Measurements from ENCODE around the gene PGP.

PGP gene

DNA sequence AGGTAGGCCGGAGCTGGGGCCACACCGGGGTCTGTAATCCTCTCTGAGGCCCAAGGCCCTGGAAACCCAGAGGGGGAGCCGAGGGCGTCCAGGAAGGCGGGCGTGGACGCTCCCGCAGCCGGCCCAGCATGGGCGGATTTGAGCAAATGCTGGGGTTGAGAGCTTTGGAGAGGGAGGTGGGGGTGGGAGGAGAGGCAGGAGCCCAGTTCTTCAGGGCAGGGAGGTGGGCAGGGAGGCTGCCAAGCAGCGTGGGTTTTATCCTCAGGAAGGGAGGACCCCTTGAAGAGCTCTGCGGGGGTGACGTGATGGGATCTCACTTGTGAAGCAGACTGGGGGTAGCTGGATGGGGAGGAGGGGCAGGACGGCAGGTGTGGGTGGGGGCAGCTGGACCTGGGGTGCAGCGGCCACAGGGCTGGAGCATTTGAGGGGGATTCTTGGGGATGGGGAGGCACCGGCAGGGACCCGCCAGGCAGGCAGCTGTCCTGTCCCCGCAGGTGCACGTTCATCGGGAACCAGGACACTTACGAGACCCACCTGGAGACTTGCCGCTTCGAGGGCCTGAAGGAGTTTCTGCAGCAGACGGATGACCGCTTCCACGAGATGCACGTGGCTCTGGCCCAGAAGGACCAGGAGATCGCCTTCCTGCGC is 41.8 kb downstream of the PGP start:
- Mint-ChIP-seq H3K27me3 (no peaks in the 10 kb centered on the region), H3K27ac (no peak overlapping the region), H3K36me3 (ENCODE audit: low read depth) (peaks cover 99% of the 10 kb centered on the region), H3K9me3 (no peaks in the 10 kb centered on the region), H3K4me1 (ENCODE audit: low read depth) (no peaks in the 10 kb centered on the region), H3K4me3 (no peak overlapping the region)
- intact Hi-C loops (cut with micrococcal nuclease), result no loop called here

GRCh38 chr16:2171601-2172178 is 43.0 kb downstream of the PGP start:
- no peak overlapping the region for H3K4me3 Mint-ChIP-seq
- H3K4me1 Mint-ChIP-seq (ENCODE audit: low read depth), result no peaks in the 10 kb centered on the region
- intact Hi-C loops (cut with micrococcal nuclease), result no loop called here
- H3K36me3 Mint-ChIP-seq (ENCODE audit: low read depth), result peaks cover 99% of the 10 kb centered on the region
- H3K27ac Mint-ChIP-seq, result no peak overlapping the region
- no peaks in the 10 kb centered on the region for H3K9me3 Mint-ChIP-seq
- H3K27me3 Mint-ChIP-seq, result no peaks in the 10 kb centered on the region

DNA sequence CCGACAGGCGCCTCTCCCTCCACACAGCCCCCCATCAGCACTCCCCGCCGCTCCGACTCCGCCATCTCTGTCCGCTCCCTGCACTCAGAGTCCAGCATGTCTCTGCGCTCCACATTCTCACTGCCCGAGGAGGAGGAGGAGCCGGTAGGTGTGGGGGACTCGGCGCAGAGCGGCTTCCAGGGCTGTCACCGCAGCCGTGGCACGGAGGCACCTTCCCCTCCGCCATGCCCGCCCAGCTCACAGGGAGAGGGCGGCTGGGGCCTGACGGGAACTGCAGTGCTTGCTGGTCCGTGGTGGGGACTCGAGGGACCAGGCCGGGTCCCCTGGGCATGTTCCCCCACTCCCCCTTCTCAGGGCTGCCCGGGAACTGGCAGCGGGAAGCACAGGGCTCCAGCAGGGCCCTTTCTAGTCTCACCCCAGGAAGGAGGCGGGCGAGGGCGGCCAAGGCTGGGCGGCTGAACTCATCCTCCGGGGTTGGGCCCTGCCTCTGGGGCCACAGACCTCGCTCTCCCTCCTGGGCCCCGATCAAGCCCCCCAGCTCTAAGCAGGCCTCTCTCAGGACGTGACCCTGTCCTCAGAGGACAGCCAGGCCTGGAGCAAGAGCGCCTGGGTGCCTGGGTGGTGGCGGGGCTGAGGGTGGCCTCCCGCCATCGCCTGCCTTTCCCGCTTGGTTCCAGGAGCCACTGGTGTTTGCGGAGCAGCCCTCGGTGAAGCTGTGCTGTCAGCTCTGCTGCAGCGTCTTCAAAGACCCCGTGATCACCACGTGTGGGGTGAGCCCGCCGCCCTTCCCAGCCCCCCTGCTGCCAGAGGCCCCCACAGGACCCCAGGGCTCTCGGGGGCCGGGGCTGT is 43.8 kb downstream of the PGP start:
- Mint-ChIP-seq H3K4me3 (no peak overlapping the region), H3K4me1 (ENCODE audit: low read depth) (no peaks in the 10 kb centered on the region)
- intact Hi-C loops (cut with micrococcal nuclease), result no loop called here

DNA sequence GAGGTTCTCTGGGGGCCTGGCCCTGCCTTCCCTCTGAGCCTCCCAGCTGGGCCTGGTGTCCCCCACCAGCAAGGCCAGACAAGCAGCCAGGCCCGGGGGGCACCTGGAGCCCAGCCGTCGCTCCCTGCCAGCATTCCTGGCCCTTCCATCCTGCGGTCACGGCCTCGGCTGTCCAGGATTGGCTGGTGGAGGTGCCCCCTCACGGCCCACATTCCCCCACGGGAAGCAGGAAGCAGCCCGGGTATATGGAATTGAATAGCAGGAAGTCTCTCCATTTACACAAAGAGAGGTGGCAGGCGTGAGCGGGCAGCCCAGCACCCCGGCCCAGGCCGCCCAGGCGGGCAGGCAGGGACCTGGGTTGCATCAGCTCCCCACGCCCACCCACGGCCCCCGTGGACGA is 44.6 kb downstream of the PGP start:
- intact Hi-C loops (cut with micrococcal nuclease), result no loop called here
- H3K9me3 Mint-ChIP-seq, result no peaks in the 10 kb centered on the region
- H3K36me3 Mint-ChIP-seq (ENCODE audit: low read depth), result peaks cover 99% of the 10 kb centered on the region

More for the DNA sequence above, 43.8 kb downstream of the PGP start:
- Mint-ChIP-seq H3K9me3 (no peaks in the 10 kb centered on the region), H3K27me3 (no peaks in the 10 kb centered on the region), H3K27ac (no peak overlapping the region), H3K36me3 (ENCODE audit: low read depth) (peaks cover 99% of the 10 kb centered on the region)

DNA sequence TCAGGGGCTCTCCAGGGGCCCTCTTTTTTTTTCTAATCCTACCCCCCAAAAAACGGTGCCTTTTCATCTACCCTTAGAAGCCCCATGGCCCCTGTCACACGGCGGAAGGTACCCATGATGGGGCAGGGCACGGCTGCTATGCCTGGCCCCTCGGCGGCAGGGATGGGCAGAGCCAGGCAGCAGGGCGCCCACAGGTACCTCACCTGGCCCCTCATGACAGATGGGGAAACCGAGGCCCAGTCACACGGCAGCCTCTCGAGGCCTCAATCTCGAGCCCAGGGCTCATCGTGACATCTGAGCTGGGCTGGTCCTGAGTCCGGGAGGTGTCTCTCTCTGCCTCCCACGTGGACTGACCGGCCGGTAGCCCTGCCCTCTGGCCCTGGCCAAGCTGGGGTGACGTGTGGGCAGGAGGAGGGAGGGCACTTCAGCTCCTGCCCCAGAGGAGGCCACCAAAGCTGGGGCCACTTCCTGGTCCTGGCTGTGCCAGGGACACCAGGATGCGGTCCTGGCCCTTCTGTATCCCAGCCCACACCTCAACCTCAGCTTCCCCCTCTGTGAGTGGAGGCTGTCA is 47.5 kb downstream of the PGP start:
- Mint-ChIP-seq H3K4me1 (ENCODE audit: low read depth) (peaks cover 1% of the 10 kb centered on the region), H3K27ac (no peak overlapping the region), H3K27me3 (no peaks in the 10 kb centered on the region), H3K9me3 (no peaks in the 10 kb centered on the region), H3K36me3 (ENCODE audit: low read depth) (peaks cover 95% of the 10 kb centered on the region), H3K4me3 (no peak overlapping the region)
- intact Hi-C loops (cut with micrococcal nuclease), result no loop called here

More for the DNA sequence above, 44.6 kb downstream of the PGP start:
- no peak overlapping the region for H3K27ac Mint-ChIP-seq
- H3K4me3 Mint-ChIP-seq, result no peak overlapping the region
- H3K4me1 Mint-ChIP-seq (ENCODE audit: low read depth), result no peaks in the 10 kb centered on the region
- no peaks in the 10 kb centered on the region for H3K27me3 Mint-ChIP-seq

DNA sequence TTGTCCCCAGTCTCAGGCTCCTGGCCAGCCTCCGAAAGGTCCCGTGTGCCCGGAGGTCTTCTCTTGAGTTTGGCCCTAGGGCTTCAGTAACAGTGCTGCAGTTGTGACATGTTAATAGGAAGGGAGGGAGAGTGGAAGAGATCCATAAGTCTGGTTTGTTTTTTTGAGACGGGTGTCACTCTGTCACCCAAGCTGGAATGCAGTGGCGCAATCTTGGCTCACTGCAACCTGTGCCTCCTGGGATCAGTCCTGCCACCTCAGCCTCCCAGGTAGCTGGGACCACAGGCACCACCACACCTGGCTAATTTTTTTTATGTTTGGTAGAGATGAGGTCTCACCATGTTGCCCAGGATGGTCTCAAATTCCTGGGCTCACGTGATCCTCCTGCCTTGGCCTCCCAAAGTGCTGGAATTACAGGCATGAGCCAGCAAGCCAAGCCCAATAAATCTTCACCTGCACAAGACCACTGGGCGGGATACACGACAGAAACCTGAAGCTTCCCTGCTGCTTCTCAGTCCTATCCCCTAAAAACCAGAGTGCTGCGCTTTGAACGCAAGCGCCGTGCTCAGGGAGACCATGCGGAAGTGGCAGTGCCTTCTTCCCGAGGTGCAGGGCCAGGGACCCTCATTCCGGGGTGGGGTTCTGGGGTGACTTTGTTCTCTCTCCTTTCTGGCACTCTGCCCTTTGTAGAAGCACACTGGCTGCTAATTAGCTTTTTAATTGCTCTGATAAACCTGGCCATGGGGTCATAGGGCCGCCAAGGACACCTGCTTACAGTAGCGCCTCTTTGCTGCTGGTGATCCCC is 48.2 kb downstream of the PGP start:
- no peaks in the 10 kb centered on the region for H3K27me3 Mint-ChIP-seq
- H3K36me3 Mint-ChIP-seq (ENCODE audit: low read depth), result peaks cover 95% of the 10 kb centered on the region
- no peaks in the 10 kb centered on the region for H3K9me3 Mint-ChIP-seq
- H3K4me1 Mint-ChIP-seq (ENCODE audit: low read depth), result peaks cover 6% of the 10 kb centered on the region
- H3K27ac Mint-ChIP-seq, result no peak overlapping the region
- intact Hi-C loops (cut with micrococcal nuclease), result no loop called here
- H3K4me3 Mint-ChIP-seq, result no peak overlapping the region

DNA sequence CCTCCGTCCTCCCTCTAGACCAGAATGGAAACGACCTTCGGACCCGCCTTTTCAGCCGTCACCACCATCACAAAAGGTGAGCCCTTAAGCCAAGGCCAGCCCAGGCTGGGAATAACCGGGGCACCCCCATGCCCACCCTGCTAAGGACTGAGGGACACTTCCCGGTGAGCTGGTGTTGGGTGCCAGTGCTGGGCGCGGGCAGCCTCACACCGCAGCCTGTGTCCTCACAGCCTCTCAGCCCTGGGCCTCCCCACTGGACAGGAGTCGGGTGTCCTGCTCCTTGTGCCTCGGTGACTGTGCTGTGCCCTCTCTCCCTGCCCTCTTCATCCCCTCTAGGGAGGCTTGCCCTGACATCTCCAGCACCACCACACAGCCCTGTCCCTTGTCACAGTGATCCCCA is 48.8 kb downstream of the PGP start:
- H3K36me3 Mint-ChIP-seq (ENCODE audit: low read depth), result peaks cover 95% of the 10 kb centered on the region
- H3K4me1 Mint-ChIP-seq (ENCODE audit: low read depth), result peaks cover 6% of the 10 kb centered on the region
- intact Hi-C loops (cut with micrococcal nuclease), result no loop called here
- H3K27me3 Mint-ChIP-seq, result no peaks in the 10 kb centered on the region
- no peak overlapping the region for H3K27ac Mint-ChIP-seq
- no peak overlapping the region for H3K4me3 Mint-ChIP-seq
- H3K9me3 Mint-ChIP-seq, result no peaks in the 10 kb centered on the region

- Mint-ChIP-seq H3K9me3 (no peaks in the 10 kb centered on the region), H3K36me3 (ENCODE audit: low read depth) (peaks cover 77% of the 10 kb centered on the region), H3K27ac (no peak overlapping the region), H3K4me1 (ENCODE audit: low read depth) (peaks cover 27% of the 10 kb centered on the region), H3K27me3 (no peaks in the 10 kb centered on the region), H3K4me3 (no peak overlapping the region)
- intact Hi-C loops (cut with micrococcal nuclease), result no loop called here
Observed at GRCh38 chr16:2163211-2163881, 51.3 kb downstream of the PGP start.

GRCh38 chr16:2162676-2163118 is 51.9 kb downstream of the PGP start:
- Mint-ChIP-seq H3K4me1 (ENCODE audit: low read depth) (peaks cover 33% of the 10 kb centered on the region), H3K27ac (no peak overlapping the region), H3K9me3 (no peaks in the 10 kb centered on the region), H3K4me3 (no peak overlapping the region), H3K27me3 (no peaks in the 10 kb centered on the region), H3K36me3 (ENCODE audit: low read depth) (peaks cover 77% of the 10 kb centered on the region)
- intact Hi-C loops (cut with micrococcal nuclease), result no loop called here

- Mint-ChIP-seq H3K9me3 (no peaks in the 10 kb centered on the region), H3K27ac (no peak overlapping the region), H3K4me3 (no peak overlapping the region), H3K27me3 (no peaks in the 10 kb centered on the region), H3K36me3 (ENCODE audit: low read depth) (peaks cover 75% of the 10 kb centered on the region), H3K4me1 (ENCODE audit: low read depth) (peaks cover 41% of the 10 kb centered on the region)
- intact Hi-C loops (cut with micrococcal nuclease), result no loop called here
Observed at GRCh38 chr16:2161911-2162310, 52.7 kb downstream of the PGP start.

Measured in dendritic cell treated with granulocyte-macrophage colony-stimulating factor and Interleukin-4, amounts not matched to agents 40 ng/mL and 50 ng/mL, for 4 days (primary cell).